ENCODE results near the gene ESD. TPM values are rescaled to one million over a fixed set of nuclear protein-coding genes. Genes with fewer than 3 reads are reported as not detected.

ESD gene
- total RNA-seq, 1 experiment from 2014 or later = 78.8 TPM

DNA sequence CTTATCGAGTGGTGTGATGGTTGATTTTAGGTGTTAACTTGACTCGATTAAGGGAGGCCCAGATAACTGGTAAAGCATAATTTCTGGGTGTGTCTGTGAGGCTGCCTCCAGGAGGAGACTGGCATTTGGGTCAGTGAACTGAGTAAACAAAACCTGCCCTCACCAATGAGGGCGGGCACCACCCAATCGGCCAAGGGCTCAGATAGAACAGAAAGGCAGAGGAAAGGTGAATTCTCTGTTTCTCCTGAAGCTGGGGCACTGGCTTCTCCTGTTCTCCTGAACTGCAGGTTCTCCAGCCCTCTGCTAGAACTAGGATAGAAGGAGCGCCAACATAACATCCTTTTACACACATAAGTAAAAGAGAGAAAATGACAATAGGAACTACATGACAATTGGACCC, 35.1 kb downstream of the ESD start:
- H4K91ac ChIP-seq (ENCODE audit: insufficient read length, low read depth, low read length) = no peak overlapping the region
- no peaks in the 10 kb centered on the region for H3K27me3 ChIP-seq (ENCODE audit: insufficient read depth, low read length)
- no peak overlapping the region for H3K23ac ChIP-seq (ENCODE audit: insufficient read length, low read depth, low read length)
- H3K79me1 ChIP-seq (ENCODE audit: insufficient read depth, low read depth, low read length, poor library complexity, severe bottlenecking) = no peaks in the 10 kb centered on the region
- no peak overlapping the region for H2BK120ac ChIP-seq (ENCODE audit: low read depth, low read length, poor library complexity, severe bottlenecking)
- Mint-ChIP-seq H3K4me1 (peaks cover 3 to 4% of the 10 kb centered on the region in 2 experiments), H3K27ac (no peak overlapping the region), H3K36me3 (ENCODE audit: insufficient read depth in 1 of 3, low read depth in 3 of 3) (no peaks in the 10 kb centered on the region), H3K27me3 (ENCODE audit: low read depth) (no peaks in the 10 kb centered on the region), H3K9me3 (no peaks in the 10 kb centered on the region), H3K4me3 (no peak overlapping the region)
- no peak overlapping the region for H3K4me2 ChIP-seq (ENCODE audit: insufficient read depth, insufficient read length, low read length)
- DNase-seq = no peak
- H3K79me2 ChIP-seq (ENCODE audit: insufficient read depth, low read length) = no peaks in the 10 kb centered on the region
- no peak overlapping the region for H3T11ph ChIP-seq (ENCODE audit: low read length)
- H4K5ac ChIP-seq (ENCODE audit: insufficient read length, low read depth, low read length) = no peak overlapping the region
- TF ChIP-seq, protein P1, sequence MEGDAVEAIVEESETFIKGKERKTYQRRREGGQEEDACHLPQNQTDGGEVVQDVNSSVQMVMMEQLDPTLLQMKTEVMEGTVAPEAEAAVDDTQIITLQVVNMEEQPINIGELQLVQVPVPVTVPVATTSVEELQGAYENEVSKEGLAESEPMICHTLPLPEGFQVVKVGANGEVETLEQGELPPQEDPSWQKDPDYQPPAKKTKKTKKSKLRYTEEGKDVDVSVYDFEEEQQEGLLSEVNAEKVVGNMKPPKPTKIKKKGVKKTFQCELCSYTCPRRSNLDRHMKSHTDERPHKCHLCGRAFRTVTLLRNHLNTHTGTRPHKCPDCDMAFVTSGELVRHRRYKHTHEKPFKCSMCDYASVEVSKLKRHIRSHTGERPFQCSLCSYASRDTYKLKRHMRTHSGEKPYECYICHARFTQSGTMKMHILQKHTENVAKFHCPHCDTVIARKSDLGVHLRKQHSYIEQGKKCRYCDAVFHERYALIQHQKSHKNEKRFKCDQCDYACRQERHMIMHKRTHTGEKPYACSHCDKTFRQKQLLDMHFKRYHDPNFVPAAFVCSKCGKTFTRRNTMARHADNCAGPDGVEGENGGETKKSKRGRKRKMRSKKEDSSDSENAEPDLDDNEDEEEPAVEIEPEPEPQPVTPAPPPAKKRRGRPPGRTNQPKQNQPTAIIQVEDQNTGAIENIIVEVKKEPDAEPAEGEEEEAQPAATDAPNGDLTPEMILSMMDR (conservative IDR thresholded peaks at IDR 0.05) = no peak
- H3K4ac ChIP-seq (ENCODE audit: low read depth, low read length) = no peak overlapping the region
- no peak overlapping the region for H2BK12ac ChIP-seq (ENCODE audit: insufficient read length, low read depth, low read length)
- no peak overlapping the region for H3K56ac ChIP-seq (ENCODE audit: insufficient read length, low read depth, low read length)
- H2BK5ac ChIP-seq (ENCODE audit: insufficient read length, low read length) = no peak overlapping the region
- H2AK5ac ChIP-seq (ENCODE audit: insufficient read length, low read length) = no peak overlapping the region
- no peak overlapping the region for H2BK15ac ChIP-seq (ENCODE audit: low read depth, low read length)
- no peak overlapping the region for H4K8ac ChIP-seq (replicated peaks; ENCODE audit: insufficient read length, low read depth, low read length)
- H3K9me3 ChIP-seq (ENCODE audit: control insufficient read depth, low read depth, low read length) = no peaks in the 10 kb centered on the region
- no CpG with 5 or more reads among the region's 5 CpGs for WGBS (ENCODE audit: extremely low coverage, insufficient read length, low lambda C conversion rate)
- H4K20me1 ChIP-seq (ENCODE audit: control insufficient read depth, insufficient read depth, insufficient read length) = no peaks in the 10 kb centered on the region
- H3K27ac ChIP-seq (ENCODE audit: insufficient read length, low read depth, low read length) = no peak overlapping the region
- H3K4me1 ChIP-seq (ENCODE audit: insufficient read depth, low read length) = no peaks in the 10 kb centered on the region; the same call in 1 of the 2 replicates
- no peak overlapping the region for H2AFZ ChIP-seq (ENCODE audit: low read length)
- no peak overlapping the region for H2BK20ac ChIP-seq (ENCODE audit: low read depth, low read length, poor library complexity, severe bottlenecking)
- peaks cover 2% of the 10 kb centered on the region for H3K23me2 ChIP-seq (ENCODE audit: insufficient read length, low read depth, low read length, poor library complexity, severe bottlenecking)
- no peak overlapping the region for H3K14ac ChIP-seq (ENCODE audit: insufficient read depth, low read length)
- H3K18ac ChIP-seq (ENCODE audit: insufficient read length, low read depth, low read length) = no peak overlapping the region
- no peak overlapping the region for H3K9ac ChIP-seq (ENCODE audit: extremely low read depth, insufficient read length, low read length)
